Mucosa of descending colon (tissue), 3 donors: ENCODE data around the gene WDR1. TPM values are rescaled to one million over a fixed set of nuclear protein-coding genes. Genes with fewer than 3 reads are reported as not detected.

Experiments
- ATAC-seq: fragments of 200-7000 bp; cut with Tn5 transposase; one replicate; pipeline ENCODE4 v1.9.1; 2020; ENCODE audit warnings: mild to moderate bottlenecking, moderate library complexity
- DNase-seq, 3 donors: peaks; one replicate each; pipeline ENCODE4 v3.0.0-alpha.2; 2020
- H3K36me3 ChIP-seq: fragments of 200-600 bp; one replicate; pipeline ENCODE4 v1.8.0; 2021; ENCODE audit warnings: low read depth, mild to moderate bottlenecking
- H3K4me1 ChIP-seq: fragments of 200-600 bp; one replicate; pipeline ENCODE4 v1.8.0; 2021; ENCODE audit warnings: low read depth, mild to moderate bottlenecking
- H3K4me3 ChIP-seq: fragments of 200-600 bp; one replicate; pipeline ENCODE4 v1.8.0; 2021; ENCODE audit warnings: mild to moderate bottlenecking
- H3K9me3 ChIP-seq: fragments of 200-600 bp; one replicate; pipeline ENCODE4 v1.8.0; 2021; ENCODE audit warnings: mild to moderate bottlenecking
- CTCF ChIP-seq: fragments of 200-600 bp; IDR thresholded peaks from one replicate; pipeline ENCODE4 v1.8.0; 2022; ENCODE audit warnings: antibody characterized with exemption, mild to moderate bottlenecking
- intact Hi-C, 2 donors: fragments of 100-400 bp; cut with DNase I in 1 of 2; cut with micrococcal nuclease in 1 of 2; formaldehyde crosslinking; loops; one replicate each; pipeline versions ENCODE4 v1.11.0 to v1.11.1; 2022; cut with DNase I, micrococcal nuclease
- total RNA-seq, 3 donors: library from RNA; stranded (reverse); fragmentation: NEBNext Ultra II Directional in 2 of 3; extraction: Animal tissue kit (Norgen Biotek cat#: 25700) in 2 of 3; gene quantifications; one replicate each; pipeline versions ENCODE4 v1.2.1 to v1.2.4, GENCODE V29; 2021 to 2023
- donor health status: DM: no; HTN: no; CAD: no; lungs with moderate emphysema.
- donor health status: DM: no; HTN: no; CAD: no.
- donor health status: DM: no; HTN: yes; CAD: no.

Gene WDR1
- total RNA-seq, 3 donors from 2014 or later, result 366 to 467 (median 380) TPM

DNA sequence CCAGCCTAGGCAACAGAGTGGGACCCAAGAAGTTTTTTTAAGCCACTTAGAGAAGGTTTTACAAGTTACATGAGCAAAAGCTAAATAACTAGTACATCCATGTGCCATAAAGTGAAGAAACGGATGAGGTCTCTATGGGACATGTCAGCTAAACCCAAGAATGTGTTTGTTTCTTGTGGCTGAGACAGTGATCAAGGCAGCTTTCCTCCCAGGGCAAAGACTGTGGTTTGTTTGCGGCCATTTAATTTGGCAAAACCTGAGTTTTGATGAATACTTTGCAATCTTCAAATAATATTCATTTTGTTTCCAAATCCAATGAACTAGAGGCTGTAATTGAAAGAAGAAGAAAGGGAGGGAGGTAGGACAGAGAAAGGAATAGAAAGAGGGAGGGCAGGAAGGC lies 50.4 kb downstream of the WDR1 start:
- TF ChIP-seq CTCF, result no peak
- DNase-seq, result no peak
- ATAC-seq, result no peak
- H3K9me3 ChIP-seq, result no peaks in the 10 kb centered on the region
- H3K4me1 ChIP-seq, result no peaks in the 10 kb centered on the region
- H3K4me3 ChIP-seq, result no peak overlapping the region
- no peaks in the 10 kb centered on the region for H3K36me3 ChIP-seq
- intact Hi-C loops, result no loop called here

DNA sequence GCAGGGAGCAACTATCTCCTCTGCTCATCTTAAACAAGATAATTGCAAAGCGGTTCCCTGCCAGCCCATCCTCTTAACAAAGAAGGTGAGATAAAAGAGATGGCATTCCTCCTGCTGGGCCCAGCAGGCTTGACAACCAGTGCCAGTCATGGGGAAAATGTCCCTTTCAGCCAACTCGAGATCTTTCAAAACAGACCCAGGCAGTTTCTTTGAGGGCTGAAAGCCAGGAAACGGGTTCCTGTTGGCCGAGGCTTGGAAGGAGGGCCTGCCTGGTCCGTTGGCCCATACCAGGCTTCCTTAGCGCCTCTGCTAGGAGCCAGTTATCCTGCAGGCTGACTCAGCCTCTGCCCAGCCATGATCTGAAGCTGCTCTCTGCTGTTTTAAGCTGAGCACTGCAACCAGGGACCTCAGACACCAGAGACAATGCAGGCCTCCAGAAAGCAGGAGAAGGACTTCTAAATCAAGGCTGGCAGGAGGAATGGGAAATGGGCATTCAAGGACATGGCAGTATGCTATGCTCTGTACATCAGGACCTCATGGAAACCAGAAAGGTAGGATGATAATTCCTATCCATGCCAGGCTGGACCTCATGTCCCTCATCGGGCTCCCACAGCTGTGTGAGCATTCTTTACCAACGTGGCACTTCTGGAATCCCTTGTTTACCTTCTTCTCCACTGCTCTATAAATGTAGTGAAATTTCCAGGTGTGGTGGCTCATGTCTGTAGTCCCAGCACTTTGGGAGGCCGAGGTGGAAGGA lies 52.9 kb downstream of the WDR1 start:
- TF ChIP-seq CTCF, result no peak

DNA sequence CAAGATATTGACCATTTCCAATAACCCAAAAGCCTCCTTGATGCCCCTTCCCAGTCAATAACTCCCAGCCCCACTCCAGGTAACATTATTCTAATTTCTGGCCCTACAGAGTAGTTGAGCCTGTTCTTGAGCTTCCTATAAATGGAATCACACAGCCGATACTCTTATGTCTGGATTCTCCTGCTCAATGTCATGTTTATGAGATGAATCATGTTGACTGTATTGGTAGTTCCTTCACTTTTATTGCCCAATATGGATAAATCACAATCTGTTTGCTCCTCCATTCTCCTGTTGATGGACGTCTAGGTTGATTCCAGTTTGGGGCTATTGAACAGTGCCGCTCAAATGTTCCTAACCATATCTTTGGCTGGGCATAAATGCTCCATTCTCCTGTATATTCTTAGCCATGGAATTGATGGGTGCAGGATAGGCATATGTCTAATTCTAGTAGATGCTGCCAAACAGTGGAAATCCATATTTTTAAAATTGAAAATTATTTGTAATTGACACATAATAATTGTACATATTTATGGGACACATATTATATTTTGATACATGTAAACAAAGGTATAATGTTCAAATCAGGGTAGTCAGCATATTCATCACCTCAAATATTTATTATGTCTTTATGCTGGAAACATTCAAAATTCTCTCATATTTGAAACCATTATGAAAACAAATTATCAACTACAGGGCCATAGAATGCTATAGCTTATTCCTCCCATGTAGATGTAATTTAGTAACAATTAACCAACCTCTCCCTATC lies 54.8 kb downstream of the WDR1 start:
- ATAC-seq, result no peak
- Histone ChIP-seq H3K4me1 (no peaks in the 10 kb centered on the region), H3K9me3 (no peaks in the 10 kb centered on the region), H3K36me3 (no peaks in the 10 kb centered on the region), H3K4me3 (no peak overlapping the region)
- TF ChIP-seq CTCF, result no peak
- DNase-seq, result no peak
- intact Hi-C loops, result no loop called here

More for the DNA sequence above, 52.9 kb downstream of the WDR1 start:
- intact Hi-C loops, result no loop called here
- Histone ChIP-seq H3K4me3 (no peak overlapping the region), H3K4me1 (no peaks in the 10 kb centered on the region), H3K36me3 (no peaks in the 10 kb centered on the region), H3K9me3 (no peaks in the 10 kb centered on the region)
- no peak for DNase-seq
- ATAC-seq, result peak; percentile 71

DNA sequence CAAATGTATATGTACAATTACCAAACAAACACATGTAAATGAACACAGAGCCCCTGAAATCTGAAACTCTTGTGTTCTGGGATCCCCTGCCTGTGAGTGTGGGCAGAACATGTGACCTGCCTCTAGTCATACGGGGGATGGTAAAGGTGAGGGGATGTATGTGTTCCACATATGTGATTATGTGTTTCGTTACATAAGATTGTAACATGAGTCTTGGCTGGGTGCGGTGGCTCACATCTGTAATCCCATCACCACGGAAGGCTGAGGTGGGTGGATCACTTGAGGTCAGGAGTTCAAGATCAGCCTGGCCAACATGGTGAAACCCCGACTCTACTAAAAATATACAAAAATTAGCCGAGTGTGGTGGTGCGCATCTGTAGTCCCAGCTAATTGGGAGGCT lies 58.2 kb downstream of the WDR1 start:
- no peaks in the 10 kb centered on the region for H3K4me1 ChIP-seq
- H3K9me3 ChIP-seq, result no peaks in the 10 kb centered on the region
- H3K4me3 ChIP-seq, result no peak overlapping the region
- DNase-seq (no peak), ATAC-seq (no peak)
- H3K36me3 ChIP-seq, result no peaks in the 10 kb centered on the region
- intact Hi-C loops, result no loop called here
- TF ChIP-seq CTCF, result no peak

GRCh38 chr4:10057023-10057395 lies 59.6 kb downstream of the WDR1 start:
- no peak for TF ChIP-seq CTCF
- Histone ChIP-seq H3K4me3 (no peak overlapping the region), H3K36me3 (no peaks in the 10 kb centered on the region), H3K4me1 (no peaks in the 10 kb centered on the region), H3K9me3 (no peaks in the 10 kb centered on the region)
- ATAC-seq (no peak), DNase-seq (no peak)
- intact Hi-C loops, result no loop called here
